Measurements from ENCODE around the gene PRKCQ. TPM values are rescaled to one million over a fixed set of nuclear protein-coding genes. Genes with fewer than 3 reads are reported as not detected.

The PRKCQ gene
- total and polyA plus RNA-seq, 2 of the 4 experiments (the other 2 are of a cell fraction) = under 0.01 to 0.03 TPM

DNA sequence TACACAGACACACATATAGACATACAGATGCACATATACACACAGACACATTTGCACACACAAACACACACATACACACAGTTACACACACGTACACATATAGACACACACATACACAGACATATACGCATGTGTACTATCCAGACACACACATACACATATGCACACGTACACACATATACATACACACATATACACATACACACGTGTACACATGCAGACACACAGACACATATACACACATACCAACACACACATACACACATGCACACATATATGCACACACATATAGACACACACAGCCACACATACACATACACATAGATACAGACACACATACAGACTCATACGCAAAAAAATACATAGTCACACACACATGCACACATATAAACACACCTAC lies 193.1 kb downstream of the PRKCQ start:
- Histone ChIP-seq H3K9me3 (ENCODE audit: control insufficient read depth, insufficient read depth, low read length) (peaks cover 13% of the 10 kb centered on the region), H3K14ac (replicated peaks; ENCODE audit: low read depth, low read length) (no peak overlapping the region), H3K36me3 (ENCODE audit: control insufficient read depth, insufficient read depth, low read length) (no peaks in the 10 kb centered on the region), H4K8ac (ENCODE audit: low read depth in 2 of 2, low read length in 2 of 2) (no peak overlapping the region), H2BK20ac (ENCODE audit: low read depth, low read length) (no peak overlapping the region), H2AFZ (replicated peaks; ENCODE audit: low read length, poor library complexity) (no peak overlapping the region), H3K79me1 (ENCODE audit: low read depth in 1 of 2, low read length in 2 of 2) (no peaks in the 10 kb centered on the region), H3K27ac (ENCODE audit: insufficient read depth, low read length) (no peak overlapping the region), H3K27me3 (ENCODE audit: control insufficient read depth, insufficient read depth, low read length) (no peaks in the 10 kb centered on the region), H2BK120ac (ENCODE audit: low read depth, low read length) (no peak overlapping the region), H3K4me1 (ENCODE audit: control insufficient read depth, insufficient read depth, low read length) (peaks cover 17% of the 10 kb centered on the region), H3K4me2 (ENCODE audit: low read depth, low read length) (no peak overlapping the region), H2AK9ac (replicated peaks; ENCODE audit: low read depth, low read length, poor library complexity) (no peak overlapping the region), H4K91ac (ENCODE audit: insufficient read depth, low read depth, low read length) (no peak overlapping the region), H2BK15ac (ENCODE audit: low read depth, low read length) (no peak overlapping the region), H3K4ac (ENCODE audit: low read depth, low read length) (no peak overlapping the region), H2AK5ac (ENCODE audit: low read depth, low read length) (no peak overlapping the region; the same call in 1 of the 2 replicates), H3K56ac (ENCODE audit: extremely low read depth, insufficient read depth, low read length) (no peak overlapping the region), H2BK5ac (ENCODE audit: low read depth, low read length, poor library complexity, severe bottlenecking) (no peak overlapping the region), H3K4me3 (ENCODE audit: insufficient read depth, low read depth, low read length) (no peak overlapping the region), H3K23ac (ENCODE audit: low read depth, low read length) (no peak overlapping the region), H3K9ac (ENCODE audit: low read depth, low read length) (no peak overlapping the region), H4K20me1 (ENCODE audit: insufficient read depth, low read length) (no peaks in the 10 kb centered on the region), H3K18ac (ENCODE audit: low read depth, low read length) (no peak overlapping the region), H4K5ac (ENCODE audit: low read depth, low read length) (no peak overlapping the region), H3K9me1 (ENCODE audit: insufficient read depth, low read length) (peaks cover 28% of the 10 kb centered on the region)
- ChIA-PET CTCF (no interaction called here), POLR2A (ENCODE audit: unreplicated experiment) (no interaction called here)
- no peak for TF ChIP-seq RCOR1 (IDR thresholded peaks at IDR 0.05; ENCODE audit: insufficient replicate concordance, low read length)
- no peak for TF ChIP-seq RFX5 (IDR thresholded peaks at IDR 0.05; ENCODE audit: low read depth, low read length)
- TF ChIP-seq, protein P1, sequence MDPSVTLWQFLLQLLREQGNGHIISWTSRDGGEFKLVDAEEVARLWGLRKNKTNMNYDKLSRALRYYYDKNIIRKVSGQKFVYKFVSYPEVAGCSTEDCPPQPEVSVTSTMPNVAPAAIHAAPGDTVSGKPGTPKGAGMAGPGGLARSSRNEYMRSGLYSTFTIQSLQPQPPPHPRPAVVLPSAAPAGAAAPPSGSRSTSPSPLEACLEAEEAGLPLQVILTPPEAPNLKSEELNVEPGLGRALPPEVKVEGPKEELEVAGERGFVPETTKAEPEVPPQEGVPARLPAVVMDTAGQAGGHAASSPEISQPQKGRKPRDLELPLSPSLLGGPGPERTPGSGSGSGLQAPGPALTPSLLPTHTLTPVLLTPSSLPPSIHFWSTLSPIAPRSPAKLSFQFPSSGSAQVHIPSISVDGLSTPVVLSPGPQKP (IDR thresholded peaks at IDR 0.05; ENCODE audit: borderline replicate concordance, low read depth, low read length) = no peak
- no peak for TF ChIP-seq POLR2A (IDR thresholded peaks at IDR 0.05; ENCODE audit: low read depth, low read length)
- TF ChIP-seq RAD21 (IDR thresholded peaks at IDR 0.05; ENCODE audit: low read length) = no peak
- no peak for TF ChIP-seq MAFK (IDR thresholded peaks at IDR 0.05; ENCODE audit: low read depth, low read length)
- TF ChIP-seq, protein P2, sequence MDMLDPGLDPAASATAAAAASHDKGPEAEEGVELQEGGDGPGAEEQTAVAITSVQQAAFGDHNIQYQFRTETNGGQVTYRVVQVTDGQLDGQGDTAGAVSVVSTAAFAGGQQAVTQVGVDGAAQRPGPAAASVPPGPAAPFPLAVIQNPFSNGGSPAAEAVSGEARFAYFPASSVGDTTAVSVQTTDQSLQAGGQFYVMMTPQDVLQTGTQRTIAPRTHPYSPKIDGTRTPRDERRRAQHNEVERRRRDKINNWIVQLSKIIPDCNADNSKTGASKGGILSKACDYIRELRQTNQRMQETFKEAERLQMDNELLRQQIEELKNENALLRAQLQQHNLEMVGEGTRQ (IDR thresholded peaks at IDR 0.05; ENCODE audit: low read depth, low read length) = no peak
- whole genome bisulfite sequencing, 2 experiments (ENCODE audit: extremely low coverage in 2 of 2, insufficient read length in 1 of 2) = 76% methylated on average over 2 of the region's 5 CpGs; no CpG with 5 or more reads in 1 of the 2 experiments
- intact Hi-C loops (cut with micrococcal nuclease) (no loop called here), dilution Hi-C loops (cut with HindIII; ENCODE audit: low sequenced_read_pairs, unreplicated experiment) (no loop called here), in situ Hi-C loops (cut with MboI; ENCODE audit: low sequenced_read_pairs) (no loop called here)
- BruUV-seq (replicated peaks) = no TSS peak
- DNase-seq (no peak), ATAC-seq (ENCODE audit: low read depth) (no peak)
